ENCODE results near the gene ITGB1BP1. TPM values are rescaled to one million over a fixed set of nuclear protein-coding genes. Genes with fewer than 3 reads are reported as not detected.
A peak's percentile ranks its signal among the peaks of the same experiment; 100 is the strongest.

The ITGB1BP1 gene
- total and polyA plus RNA-seq, 10 donors: 24.0 to 79.4 (median 51.3) TPM

- TF ChIP-seq POLR2AphosphoS5 (IDR thresholded peaks at IDR 0.05) (no peak), POLR2A (IDR thresholded peaks at IDR 0.05) (no peak)
- TF ChIP-seq, protein P1, sequence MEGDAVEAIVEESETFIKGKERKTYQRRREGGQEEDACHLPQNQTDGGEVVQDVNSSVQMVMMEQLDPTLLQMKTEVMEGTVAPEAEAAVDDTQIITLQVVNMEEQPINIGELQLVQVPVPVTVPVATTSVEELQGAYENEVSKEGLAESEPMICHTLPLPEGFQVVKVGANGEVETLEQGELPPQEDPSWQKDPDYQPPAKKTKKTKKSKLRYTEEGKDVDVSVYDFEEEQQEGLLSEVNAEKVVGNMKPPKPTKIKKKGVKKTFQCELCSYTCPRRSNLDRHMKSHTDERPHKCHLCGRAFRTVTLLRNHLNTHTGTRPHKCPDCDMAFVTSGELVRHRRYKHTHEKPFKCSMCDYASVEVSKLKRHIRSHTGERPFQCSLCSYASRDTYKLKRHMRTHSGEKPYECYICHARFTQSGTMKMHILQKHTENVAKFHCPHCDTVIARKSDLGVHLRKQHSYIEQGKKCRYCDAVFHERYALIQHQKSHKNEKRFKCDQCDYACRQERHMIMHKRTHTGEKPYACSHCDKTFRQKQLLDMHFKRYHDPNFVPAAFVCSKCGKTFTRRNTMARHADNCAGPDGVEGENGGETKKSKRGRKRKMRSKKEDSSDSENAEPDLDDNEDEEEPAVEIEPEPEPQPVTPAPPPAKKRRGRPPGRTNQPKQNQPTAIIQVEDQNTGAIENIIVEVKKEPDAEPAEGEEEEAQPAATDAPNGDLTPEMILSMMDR (IDR thresholded peaks at IDR 0.05 in 8 of 11, conservative IDR thresholded peaks at IDR 0.05 in 3 of 11): no peak
- no peak for DNase-seq
- no peak overlapping the region for H3K27ac ChIP-seq
- H3K27me3 ChIP-seq (replicated peaks in 1 of 7): no peaks in the 10 kb centered on the region
- H3K4me1 ChIP-seq: peaks cover 9 to 23% (median 13%) of the 10 kb centered on the region in 6 donors
- H3K4me3 ChIP-seq: no peak overlapping the region
- 75 to 94% (median 88%) methylated on average over 5 of the region's 5 CpGs for WGBS, 5 donors
- H3K9me3 ChIP-seq: no peaks in the 10 kb centered on the region
- intact Hi-C loops (cut with DNase I; ENCODE audit: low total_unique reads): no loop called here
- peaks cover 0 to 61% (median 46%) of the 10 kb centered on the region in 6 donors for H3K36me3 ChIP-seq
Measured at GRCh38 chr2:9428965-9429577, 5.7 kb upstream of the ITGB1BP1 start.

DNA sequence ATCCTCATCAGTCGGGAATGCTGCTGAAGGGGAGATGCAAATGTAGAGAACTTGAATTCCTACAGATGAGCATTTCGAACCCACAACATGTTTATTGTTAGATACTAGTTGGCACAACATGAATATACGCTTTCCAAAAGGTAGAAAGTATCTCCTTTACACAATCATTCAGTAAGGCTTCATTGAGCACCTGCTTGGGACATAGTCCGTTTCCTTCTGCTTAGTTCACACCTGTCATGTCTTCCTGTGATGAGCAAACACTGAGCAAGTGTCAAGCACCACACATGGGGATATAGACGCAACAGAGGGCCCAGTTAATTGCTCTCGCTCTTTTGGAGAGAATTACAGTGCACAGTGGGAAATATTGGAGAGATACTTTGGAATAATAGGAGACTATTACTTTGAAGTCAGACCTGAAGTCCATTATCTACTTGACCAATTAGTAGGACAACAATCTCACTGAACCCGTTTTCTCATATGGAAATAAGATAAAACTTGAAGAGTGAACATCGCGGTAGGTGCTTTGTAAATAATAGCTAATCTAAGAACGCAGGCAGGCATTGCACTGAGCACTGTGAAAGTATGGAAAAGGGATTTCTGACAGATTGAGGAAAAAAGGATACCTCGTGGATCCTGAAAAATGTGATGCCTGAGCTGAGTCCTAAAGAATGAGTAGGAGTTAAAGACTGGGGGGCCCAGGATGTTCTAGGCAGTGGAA lies 1.3 kb upstream of the ITGB1BP1 start:
- Histone ChIP-seq H3K36me3 (peaks cover 0 to 16% (median 5%) of the 10 kb centered on the region in 6 donors), H3K4me3 (peak overlapping the region in 7 of 8 donors; percentile 74 to 97 (median 89)), H3K27ac (peak overlapping the region in 6 of 8 donors; percentile 91 to 96 (median 94)), H3K27me3 (replicated peaks in 1 of 7) (no peaks in the 10 kb centered on the region), H3K9me3 (no peaks in the 10 kb centered on the region), H3K4me1 (peaks cover 18 to 59% (median 38%) of the 10 kb centered on the region in 6 donors)
- TF ChIP-seq, protein P1 (IDR thresholded peaks at IDR 0.05 in 8 of 11, conservative IDR thresholded peaks at IDR 0.05 in 3 of 11): no peak
- TF ChIP-seq POLR2A (IDR thresholded peaks at IDR 0.05): no peak
- TF ChIP-seq POLR2AphosphoS5 (IDR thresholded peaks at IDR 0.05): no peak
- WGBS, 5 donors: 61 to 74% (median 69%) methylated on average over 11 of the region's 11 CpGs
- intact Hi-C loops (cut with DNase I; ENCODE audit: low total_unique reads): no loop called here
- DNase-seq: no peak

DNA sequence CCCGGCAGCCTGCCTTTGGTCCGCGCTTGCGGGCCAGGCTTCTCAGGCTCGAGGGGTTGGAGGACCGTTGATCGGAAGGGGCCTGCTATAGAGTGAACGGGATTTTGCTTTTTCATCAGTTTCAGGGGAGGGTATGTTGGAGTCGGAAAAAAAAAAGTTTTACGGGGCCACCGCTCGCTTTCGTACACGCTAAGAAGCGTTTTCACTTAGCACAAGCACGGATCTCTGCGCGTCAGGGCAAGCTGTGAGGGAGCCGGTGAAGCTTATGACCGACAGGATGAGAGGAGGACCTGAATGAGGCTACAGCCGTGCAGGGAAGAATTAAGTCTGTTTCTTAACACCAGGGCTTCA lies 569 bp upstream of the ITGB1BP1 start:
- TF ChIP-seq POLR2A (IDR thresholded peaks at IDR 0.05) (no peak), POLR2AphosphoS5 (IDR thresholded peaks at IDR 0.05) (no peak)
- TF ChIP-seq, protein P1 (IDR thresholded peaks at IDR 0.05 in 8 of 11, conservative IDR thresholded peaks at IDR 0.05 in 3 of 11): no peak
- 0% methylated on average over 21 of the region's 21 CpGs for WGBS, 5 donors
- Histone ChIP-seq H3K36me3 (peaks cover 0 to 9% (median 1%) of the 10 kb centered on the region in 6 donors), H3K4me1 (peaks cover 18 to 66% (median 38%) of the 10 kb centered on the region in 6 donors), H3K27me3 (replicated peaks in 1 of 7) (no peaks in the 10 kb centered on the region), H3K9me3 (no peaks in the 10 kb centered on the region), H3K4me3 (peak overlapping the region; percentile 67 to 97 (median 88)), H3K27ac (peak overlapping the region; percentile 69 to 96 (median 92))
- intact Hi-C loops (cut with DNase I; ENCODE audit: low total_unique reads): no loop called here
- DNase-seq: no peak

All from spleen (tissue), 11 donors.